Eye (tissue), 1 donor: ENCODE data around the gene NAT10.

Experiments used
- DNase-seq: peaks from one replicate; pipeline ENCODE4 v3.0.0-alpha.2; 2015

Gene NAT10

GRCh38 chr11:34150494-34151151, 45.2 kb downstream of the NAT10 start:
- DNase-seq, result no peak

DNA sequence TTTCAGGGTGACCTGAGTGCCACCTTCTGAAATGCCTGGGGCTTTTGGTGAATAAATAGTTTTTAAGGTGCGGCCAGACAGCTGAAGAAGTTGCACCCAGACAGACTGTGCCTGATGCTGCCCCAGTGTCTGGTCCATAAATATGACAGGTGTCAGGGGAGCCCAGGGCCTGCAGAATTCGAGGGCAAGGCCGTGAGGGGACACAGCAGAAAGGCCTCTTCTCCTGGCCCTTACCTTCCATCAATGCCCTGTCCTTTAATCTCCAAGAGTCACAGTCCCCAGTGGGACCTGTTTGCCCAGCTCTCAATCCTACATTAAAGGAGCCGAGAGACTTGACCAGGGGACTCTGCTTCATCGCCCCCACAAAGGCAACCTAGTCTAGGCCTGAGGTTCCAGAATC, 45.7 kb downstream of the NAT10 start:
- DNase-seq, result no peak

GRCh38 chr11:34151916-34152845, 46.8 kb downstream of the NAT10 start:
- DNase-seq, result no peak

DNA sequence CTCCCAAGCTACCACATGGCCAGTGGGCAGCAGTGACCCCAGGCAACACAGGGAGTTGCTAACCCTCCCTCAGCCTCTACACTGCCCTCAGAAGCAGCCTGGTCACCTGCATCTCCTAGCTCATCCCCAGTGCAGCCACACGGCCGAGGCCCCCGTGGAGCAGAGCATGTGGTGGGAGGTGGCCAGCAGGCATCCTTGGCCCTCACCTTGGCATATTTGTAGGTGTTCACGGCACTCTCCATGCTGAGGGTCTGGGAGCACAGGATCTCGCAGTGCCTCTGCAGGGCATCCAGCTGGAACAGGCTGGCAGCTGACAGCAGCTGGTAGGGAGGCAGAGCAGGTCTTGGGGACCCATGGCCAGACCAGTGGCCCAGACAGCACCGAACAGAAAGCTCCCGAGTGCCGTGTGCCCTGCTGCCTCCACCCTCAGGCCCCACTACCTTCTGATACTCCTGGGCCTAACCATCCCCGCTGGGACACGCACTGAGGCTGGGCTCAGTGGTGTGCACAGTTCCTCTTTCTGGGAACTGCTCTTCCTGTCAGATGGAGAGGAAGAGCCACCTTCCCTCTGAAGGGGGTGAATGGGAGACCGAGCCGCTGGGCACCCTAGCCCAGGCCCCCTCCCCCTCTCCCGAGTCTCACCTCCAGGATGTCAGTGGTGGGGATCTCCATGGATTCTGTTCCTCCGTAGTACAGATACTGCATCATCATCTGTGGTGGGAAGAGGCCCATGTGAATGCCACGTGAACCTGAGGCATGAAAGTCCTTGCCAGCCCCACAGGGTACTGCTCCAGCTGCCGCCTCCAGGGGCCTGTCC, 48.8 kb downstream of the NAT10 start:
- DNase-seq, result no peak

DNA sequence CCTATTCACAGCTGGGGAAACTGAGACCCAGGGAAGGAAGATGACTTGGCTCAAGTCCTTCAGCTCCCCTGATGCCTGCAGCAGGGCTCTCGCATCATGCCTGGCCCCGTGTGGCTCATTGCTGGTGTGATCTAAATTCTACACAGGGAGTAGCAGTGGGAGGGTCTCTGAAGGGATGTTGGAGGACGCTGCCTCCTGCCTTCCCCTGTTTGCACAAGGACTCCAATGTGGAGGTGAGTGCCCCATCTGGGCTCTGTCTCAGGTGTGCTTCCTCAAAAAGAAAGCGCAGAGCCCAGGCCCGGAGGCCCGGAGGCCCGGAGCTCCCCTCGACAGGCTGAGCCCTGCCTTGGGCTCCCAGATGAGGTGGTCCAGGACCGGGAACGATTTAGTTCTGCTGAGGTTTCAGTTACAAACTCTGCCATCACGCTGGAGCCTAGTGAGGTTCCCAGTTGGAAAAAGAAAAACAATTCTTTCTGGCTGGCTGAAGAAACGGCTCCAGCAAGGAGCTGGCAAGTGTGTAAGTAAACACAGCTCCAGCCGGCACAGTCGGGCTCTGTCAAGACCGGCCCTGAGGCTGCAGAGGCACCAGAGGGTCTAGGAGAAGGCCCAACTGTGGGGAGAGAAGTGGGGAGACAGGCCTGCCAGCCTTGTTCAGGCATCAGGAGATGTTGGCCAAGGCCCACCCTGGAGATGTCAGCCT, 49.8 kb downstream of the NAT10 start:
- no peak for DNase-seq

DNA sequence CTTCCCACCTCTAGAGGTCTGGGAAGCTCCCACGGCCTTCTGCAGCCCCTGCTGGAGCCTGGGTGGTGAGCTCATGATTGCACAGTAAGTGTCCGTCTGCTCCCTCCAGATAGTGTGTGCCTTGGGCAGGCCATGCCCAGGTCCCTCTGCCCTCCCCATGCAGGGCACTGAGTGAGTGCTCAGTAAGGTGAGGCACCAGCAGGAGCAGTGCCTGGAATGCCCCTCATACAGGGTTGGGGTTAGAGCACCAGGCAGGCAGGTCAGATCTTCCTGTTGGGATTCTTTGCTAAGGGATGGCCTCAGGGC, 50.3 kb downstream of the NAT10 start:
- no peak for DNase-seq

DNA sequence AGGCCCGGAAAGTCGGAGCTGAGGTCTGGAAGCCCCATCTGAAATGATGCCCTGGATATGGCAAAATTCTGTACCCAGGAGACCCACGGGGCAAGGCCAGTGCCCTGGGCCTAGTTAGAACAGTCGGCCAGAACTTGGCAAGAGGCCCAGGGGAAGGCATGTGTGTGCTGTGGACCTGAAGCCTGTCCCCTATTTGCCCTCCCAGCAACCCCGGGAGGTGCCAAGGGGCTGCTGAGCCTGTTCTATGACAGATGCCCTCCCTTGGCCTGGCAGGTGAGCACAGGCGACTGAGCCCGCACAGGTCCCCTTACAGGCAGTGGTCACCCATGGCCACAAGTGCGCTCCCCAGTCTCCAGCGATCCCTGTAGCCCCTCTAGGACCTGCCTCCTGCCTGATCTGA, 51.7 kb downstream of the NAT10 start:
- no peak for DNase-seq

- DNase-seq, result no peak
Observed at GRCh38 chr11:34158661-34159060, 53.2 kb downstream of the NAT10 start.

DNA sequence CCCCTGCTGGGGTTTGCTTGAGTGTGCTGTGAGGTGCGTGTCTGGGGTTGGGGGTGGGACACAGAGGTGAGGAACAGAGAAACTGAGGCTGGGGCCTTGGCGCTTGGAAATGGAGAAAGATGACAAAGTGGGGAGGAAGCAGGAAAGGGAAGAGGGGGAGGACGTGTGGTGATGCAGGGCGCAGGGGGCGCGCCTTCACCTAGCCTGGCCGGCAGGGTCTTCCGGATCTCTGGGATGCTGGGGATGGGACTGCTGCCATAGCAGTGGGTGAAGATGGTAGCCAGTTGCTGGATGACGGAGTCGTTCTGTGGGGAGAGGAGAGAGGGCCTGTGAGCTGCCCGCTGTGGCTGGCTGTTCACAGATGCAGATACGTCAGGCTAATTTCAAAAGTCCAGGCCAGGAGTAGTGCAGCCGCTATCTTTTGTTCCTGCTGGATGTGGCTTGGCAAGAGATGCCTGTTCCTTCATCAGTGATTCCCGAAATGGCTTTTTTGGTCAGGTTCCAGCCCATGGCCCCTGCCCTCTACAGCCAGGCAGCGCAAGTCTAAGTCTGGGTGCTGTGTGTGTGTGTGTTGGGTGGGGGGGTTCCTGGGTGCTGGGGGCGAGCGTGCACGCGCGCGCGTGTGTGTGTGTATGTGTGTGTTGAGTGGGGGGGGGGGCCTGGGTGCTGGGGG, 54.8 kb downstream of the NAT10 start:
- no peak for DNase-seq

- DNase-seq, result no peak
Observed at GRCh38 chr11:34160791-34161190, 55.4 kb downstream of the NAT10 start.

DNA sequence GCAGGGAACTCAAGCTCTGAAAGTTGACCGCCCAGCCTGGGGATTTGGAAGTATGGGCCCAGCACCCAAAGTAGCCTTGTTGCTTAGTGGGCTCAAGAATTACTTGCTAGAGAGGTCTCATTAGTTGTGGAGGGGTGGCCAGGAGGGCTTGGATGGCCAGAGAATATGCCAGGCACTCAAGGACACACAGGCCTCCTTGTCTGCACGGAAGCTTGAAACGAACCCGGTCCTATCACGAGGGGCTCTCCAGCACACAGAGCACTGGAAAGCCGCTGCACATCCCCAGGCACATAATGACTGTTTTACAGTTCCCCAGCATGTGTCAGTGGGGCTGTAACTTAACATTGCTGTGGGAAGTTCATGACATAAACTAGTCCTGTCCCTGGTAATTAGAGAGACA, 55.9 kb downstream of the NAT10 start:
- no peak for DNase-seq

DNA sequence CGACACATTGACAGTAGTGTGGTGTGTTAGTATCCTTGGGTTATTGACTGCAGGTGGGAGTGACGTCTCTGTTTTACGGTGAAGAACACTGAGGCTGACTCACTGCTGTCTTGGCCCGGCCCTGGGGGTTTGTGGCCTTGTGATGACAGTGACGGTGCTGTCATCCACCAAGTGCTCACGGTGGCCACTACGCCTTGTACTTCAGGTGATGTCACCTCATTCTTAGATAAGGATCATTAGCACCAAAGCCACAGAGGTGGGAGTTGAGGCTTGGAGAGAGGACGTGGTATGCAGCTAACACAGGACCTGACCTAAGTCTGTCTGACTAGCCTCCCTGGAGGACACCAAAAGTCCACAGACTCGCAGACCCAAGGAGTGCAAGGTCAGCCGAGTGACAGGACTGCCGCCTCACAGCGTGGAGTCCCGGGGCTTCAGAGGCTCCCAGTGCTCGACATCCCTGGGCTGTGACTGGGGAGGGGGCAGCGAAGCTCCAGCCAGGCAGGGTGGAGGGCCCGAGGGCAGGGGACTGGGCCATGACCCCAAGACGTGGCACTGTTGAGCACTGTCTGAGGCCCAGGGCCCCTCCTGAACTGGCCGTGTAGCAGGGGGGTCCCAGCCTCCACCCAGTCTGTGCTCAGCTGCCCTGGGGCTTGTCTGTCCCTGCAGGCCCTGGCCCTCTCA, 56.5 kb downstream of the NAT10 start:
- no peak for DNase-seq

- DNase-seq, result no peak
Observed at GRCh38 chr11:34162493-34162820, 57.0 kb downstream of the NAT10 start.

DNA sequence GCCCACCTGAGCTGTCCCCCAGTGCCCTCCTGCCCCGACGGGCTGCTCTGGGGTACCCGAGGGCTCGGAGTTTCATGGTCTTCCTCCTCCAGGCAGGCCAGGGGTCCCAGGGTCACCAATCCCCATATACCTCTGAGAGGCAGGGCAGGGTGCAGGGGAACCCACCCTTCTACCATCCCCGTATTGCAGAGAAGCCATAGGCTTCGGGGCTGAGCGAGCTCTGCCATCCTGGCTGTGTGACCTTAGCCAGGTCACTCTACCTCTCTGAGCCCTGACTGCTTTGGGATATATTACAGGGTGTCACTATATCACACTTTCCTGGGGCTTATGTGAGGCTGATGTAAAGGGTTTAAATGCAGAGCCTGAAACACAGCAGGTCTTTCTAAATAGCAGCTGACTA, 57.4 kb downstream of the NAT10 start:
- DNase-seq, result no peak

GRCh38 chr11:34165121-34165520, 59.7 kb downstream of the NAT10 start:
- DNase-seq, result no peak

GRCh38 chr11:34165786-34166555, 60.5 kb downstream of the NAT10 start:
- no peak for DNase-seq

- DNase-seq, result no peak
Observed at GRCh38 chr11:34166806-34167740, 61.6 kb downstream of the NAT10 start.

- DNase-seq, result no peak
Observed at GRCh38 chr11:34167961-34168360, 62.5 kb downstream of the NAT10 start.

- DNase-seq, result no peak
Observed at GRCh38 chr11:34168642-34169420, 63.4 kb downstream of the NAT10 start.
